ENCODE results near the gene TTC4.

GRCh38 chr1:54701996-54702395 is 13.7 kb upstream of the TTC4 start:
- no peak for TF ChIP-seq CTCF (IDR thresholded peaks at IDR 0.05)
- TF ChIP-seq POLR2A (IDR thresholded peaks at IDR 0.05) = no peak

Data from tibial nerve (tissue), 3 donors.